ENCODE measurements around the gene KIDINS220.

KIDINS220 gene

GRCh38 chr2:8802741-8803140 is 34.7 kb downstream of the KIDINS220 start:
- DNase-seq: no peak

- no peak for DNase-seq
Measured at GRCh38 chr2:8800821-8801220, 36.6 kb downstream of the KIDINS220 start.

GRCh38 chr2:8800218-8800617 is 37.2 kb downstream of the KIDINS220 start:
- no peak for DNase-seq

- DNase-seq: no peak
Measured at GRCh38 chr2:8799004-8799403, 38.4 kb downstream of the KIDINS220 start.

GRCh38 chr2:8798393-8798792 is 39.0 kb downstream of the KIDINS220 start:
- DNase-seq: no peak

- no peak for DNase-seq
Measured at GRCh38 chr2:8797682-8798081, 39.7 kb downstream of the KIDINS220 start.

- no peak for DNase-seq
Measured at GRCh38 chr2:8796878-8797550, 40.4 kb downstream of the KIDINS220 start.

GRCh38 chr2:8796315-8796848 is 41.0 kb downstream of the KIDINS220 start:
- DNase-seq: no peak

GRCh38 chr2:8794923-8795825 is 42.2 kb downstream of the KIDINS220 start:
- no peak for DNase-seq

- no peak for DNase-seq
Measured at GRCh38 chr2:8790739-8791162, 46.7 kb downstream of the KIDINS220 start.

- DNase-seq: no peak
Measured at GRCh38 chr2:8786463-8786862, 51.0 kb downstream of the KIDINS220 start.

- DNase-seq: no peak
Measured at GRCh38 chr2:8779795-8780671, 57.4 kb downstream of the KIDINS220 start.

GRCh38 chr2:8774371-8774770 is 63.0 kb downstream of the KIDINS220 start:
- no peak for DNase-seq

GRCh38 chr2:8767324-8767723 is 70.1 kb downstream of the KIDINS220 start:
- DNase-seq: no peak

GRCh38 chr2:8761529-8762164 is 75.8 kb downstream of the KIDINS220 start:
- DNase-seq: no peak

GRCh38 chr2:8756716-8757115 is 80.7 kb downstream of the KIDINS220 start:
- DNase-seq: no peak

GRCh38 chr2:8756230-8756629 is 81.2 kb downstream of the KIDINS220 start:
- DNase-seq: no peak

- DNase-seq: no peak
Measured at GRCh38 chr2:8754106-8754776, 83.2 kb downstream of the KIDINS220 start.

- no peak for DNase-seq
Measured at GRCh38 chr2:8753609-8754008, 83.8 kb downstream of the KIDINS220 start.

- DNase-seq: no peak
Measured at GRCh38 chr2:8752385-8752784, 85.0 kb downstream of the KIDINS220 start.

GRCh38 chr2:8750221-8750620 is 87.2 kb downstream of the KIDINS220 start:
- DNase-seq: no peak

GRCh38 chr2:8743261-8743660 is 94.2 kb downstream of the KIDINS220 start:
- no peak for DNase-seq

Data from DMS 273 treated with DMSO at 0.1 percent for 48 hours (cell line).